ENCODE data around the gene ADCK2.
"Not testable (repeated sequence)": the region's sequence is repeated elsewhere in the genome, so short reads cannot be mapped to it uniquely, and the experiment has no call there.

The ADCK2 gene

GRCh38 chr7:140672382-140673062, at the start of gene ADCK2:
ADCK2 (plus strand) TSS chr7:140672945; CDS start chr7:140673331, 386 bp downstream.
- DNase-seq: peak in 1 of 2 experiments; percentile 35

GRCh38 chr7:140623980-140624379, 48.8 kb upstream of the ADCK2 start:
- no peak for DNase-seq

GRCh38 chr7:140624392-140625191, 48.2 kb upstream of the ADCK2 start:
- DNase-seq: no peak

DNA sequence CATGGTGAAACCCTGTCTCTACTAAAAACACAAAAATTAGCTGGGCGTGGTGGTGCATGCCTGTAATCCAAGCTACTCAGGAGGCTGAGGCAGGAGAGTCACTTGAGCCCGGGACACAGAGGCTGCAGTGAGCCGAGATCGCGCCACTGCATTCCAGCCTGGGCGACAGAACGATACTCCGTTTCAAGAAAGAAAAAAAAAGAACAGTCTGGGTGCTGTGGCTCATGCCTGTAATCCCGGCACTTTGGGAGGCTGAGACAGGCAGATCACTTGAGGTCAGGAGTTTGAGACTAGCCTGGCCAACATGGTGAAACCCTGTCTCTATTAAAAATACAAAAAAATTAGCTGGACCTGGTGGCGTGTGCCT, 47.6 kb upstream of the ADCK2 start:
- DNase-seq: not testable (repeated sequence)

DNA sequence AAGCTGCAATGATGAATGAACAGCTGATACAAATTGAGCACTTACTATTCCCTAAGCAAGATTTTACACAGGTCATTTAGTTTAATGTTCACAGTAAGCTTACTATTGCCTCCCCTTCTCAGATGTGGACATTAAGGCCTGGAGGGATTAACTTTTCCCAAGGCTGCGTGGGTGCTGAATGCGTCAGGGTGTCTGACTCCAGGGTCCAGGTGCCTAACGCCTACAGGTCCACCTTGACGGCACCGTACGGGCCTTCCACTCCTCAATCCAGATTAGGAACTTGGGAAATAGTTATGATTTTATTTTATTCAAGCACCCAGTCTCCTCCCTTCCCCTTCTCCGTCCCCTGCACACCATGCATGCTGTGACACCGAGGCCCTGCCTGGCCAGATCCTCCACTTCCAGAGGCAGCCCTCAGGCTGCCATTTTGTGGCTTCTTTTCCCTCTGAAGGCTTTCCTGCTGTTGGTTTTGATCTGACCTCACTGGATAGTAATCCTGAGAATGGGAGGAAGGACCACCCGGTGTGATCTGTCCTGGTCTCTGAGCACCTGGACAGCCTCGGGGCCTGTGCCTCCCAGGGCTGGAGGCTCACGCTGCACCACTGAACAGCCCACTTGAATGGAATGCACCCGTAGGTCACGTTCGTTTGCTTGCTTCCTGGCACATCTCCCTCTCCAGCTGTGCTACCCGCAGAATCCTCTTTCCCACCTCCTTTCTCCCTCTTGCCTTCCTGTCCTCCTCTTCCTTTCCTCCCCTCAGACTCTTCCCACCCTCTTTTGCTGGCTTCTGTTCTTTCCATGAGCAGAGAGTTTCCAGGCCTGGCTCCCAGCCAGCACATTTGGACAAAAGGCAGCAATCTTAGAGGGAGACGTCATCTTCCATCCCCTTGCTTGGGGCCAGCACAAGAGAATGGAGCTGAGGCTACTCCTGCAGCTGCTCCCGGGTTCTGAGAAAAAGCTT, 46.6 kb upstream of the ADCK2 start:
- DNase-seq: peak; percentile 77 to 86

DNA sequence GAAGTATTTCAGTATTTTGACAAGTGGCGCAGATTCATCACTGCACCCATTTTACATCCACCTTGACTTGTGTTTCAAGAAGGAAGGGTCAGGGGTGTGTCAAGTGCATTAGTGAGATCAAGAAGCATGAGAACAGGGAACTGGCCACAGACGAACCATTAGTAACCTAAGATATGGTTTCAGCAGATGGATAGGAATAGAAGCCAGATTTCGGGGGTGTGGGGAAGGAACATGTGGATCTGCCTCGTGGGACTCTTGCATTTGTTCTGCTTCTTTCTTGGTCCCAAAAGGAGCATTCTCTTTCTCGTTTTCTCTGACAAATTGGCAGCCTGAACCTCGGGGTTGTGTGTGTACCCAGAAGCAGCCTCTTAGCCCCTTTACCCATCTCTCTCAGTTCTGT, 41.7 kb upstream of the ADCK2 start:
- DNase-seq: no peak

DNA sequence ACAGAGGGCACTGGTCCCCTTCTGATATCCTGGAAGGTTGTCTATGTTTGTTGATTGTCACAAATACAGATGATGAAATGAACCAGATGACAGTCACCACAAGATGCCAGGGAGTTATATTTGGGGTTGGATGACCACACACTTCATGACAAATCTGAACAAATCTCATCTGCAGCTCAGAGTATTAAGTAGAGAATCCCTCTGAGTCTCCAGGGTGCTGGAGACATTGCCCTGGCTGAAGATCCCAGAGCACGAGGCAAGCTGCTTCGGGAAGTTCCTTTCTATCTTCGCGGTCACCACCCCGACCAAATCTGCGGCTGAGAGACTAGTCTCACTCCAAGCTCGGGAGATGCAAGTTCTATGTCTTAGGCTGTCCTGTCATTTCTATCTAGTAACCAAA, 41.1 kb upstream of the ADCK2 start:
- DNase-seq: no peak

DNA sequence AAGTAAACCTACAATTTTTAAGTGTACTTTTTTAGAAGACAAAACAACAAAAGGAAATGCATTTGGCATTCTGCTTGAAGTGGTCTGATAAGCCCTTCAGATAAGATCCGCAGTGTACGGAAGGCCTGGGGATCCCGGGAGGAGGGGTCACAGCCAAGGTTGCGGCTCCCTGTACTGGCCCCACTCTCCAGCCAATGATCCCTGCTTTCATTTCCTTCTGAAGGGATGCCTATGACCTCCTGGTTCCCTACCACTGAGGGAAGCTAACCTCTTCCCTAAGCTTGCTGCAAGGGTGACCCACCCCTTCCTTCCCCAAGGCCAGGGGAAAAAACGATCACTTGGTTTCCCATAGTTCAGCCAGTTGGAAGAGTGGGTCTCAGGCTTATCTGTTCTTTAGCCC, 37.4 kb upstream of the ADCK2 start:
- no peak for DNase-seq

GRCh38 chr7:140635816-140636215, 36.9 kb upstream of the ADCK2 start:
- DNase-seq: no peak

DNA sequence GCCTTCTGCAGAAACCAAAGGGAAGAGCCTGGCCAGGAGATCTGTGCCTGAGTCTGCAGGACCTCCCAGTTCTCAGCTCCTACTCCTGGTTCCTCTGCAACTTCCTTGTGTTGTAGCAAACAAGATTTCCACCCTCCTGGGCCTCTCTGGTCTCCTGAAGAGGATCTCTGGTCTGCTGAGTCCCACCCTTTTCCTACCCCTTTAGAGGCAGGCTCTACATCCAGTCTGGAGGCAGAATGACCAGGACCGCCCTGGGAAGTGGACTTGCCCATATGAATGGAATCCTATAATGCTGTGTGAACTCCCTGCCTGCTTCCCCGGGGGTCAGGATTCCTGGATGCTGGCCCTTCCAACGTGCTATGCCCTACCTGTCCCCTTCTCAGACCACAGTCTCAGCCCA, 35.3 kb upstream of the ADCK2 start:
- DNase-seq: no peak

DNA sequence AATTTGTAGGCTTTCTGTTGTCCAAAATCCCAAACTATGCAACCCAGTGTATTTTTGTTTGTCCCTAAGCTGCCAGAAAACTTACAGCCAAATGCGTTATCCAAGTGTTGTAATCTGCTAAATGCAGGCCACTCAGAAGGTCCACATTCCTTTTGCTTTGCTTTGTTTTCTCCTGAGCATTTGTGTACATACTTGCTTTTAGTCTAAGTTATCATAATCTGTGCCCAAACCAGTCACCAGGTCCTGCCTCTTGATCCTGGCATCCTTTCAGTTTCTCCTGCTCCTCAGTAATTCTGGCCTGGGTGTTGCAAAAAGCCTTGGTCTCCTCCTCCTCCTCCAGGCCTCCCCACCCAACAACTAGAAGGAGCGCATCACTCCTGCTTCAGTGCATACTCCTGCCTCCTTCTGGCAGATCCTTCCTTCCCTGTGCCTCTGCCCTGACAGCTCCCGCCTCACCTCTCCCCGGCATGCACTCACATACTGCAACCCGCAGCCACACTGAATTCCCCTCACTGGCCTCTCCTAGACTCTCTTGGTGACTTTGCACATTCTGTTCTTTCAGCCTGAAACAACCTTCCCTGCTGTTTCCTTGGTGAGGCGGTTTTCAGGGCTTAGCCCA, 34.5 kb upstream of the ADCK2 start:
- DNase-seq: no peak

DNA sequence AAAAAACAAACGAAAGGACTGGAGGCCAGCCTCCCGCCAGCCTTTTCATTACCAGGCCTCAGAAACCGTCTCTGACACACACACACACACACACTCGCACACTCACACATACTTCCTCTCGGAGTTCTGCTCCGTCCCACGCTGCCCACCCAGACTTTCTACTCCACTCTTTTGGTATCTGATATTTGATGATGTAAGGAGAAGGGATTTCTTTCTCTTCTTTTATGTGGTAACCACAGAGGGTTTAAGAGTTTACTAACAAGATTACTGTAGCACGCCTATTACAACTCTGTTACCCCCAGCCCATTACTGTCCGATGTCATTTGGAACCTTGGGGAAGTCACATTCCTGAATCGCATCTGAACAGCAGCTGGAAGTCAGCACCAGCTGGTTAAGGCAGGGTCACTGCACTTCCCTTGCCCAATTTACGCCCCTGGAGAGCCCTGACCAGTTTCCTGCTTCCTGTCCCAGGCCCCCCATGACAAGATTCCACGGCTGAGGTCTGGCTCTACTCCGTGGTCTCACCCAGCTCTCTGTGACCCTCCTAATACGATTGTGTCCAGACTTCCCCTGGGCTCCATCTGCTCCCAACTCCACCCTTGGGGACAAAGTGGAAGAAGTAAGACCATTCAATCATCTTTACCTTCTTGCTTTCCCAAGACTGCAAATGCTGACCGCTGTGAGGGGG, 33.2 kb upstream of the ADCK2 start:
- no peak for DNase-seq

DNA sequence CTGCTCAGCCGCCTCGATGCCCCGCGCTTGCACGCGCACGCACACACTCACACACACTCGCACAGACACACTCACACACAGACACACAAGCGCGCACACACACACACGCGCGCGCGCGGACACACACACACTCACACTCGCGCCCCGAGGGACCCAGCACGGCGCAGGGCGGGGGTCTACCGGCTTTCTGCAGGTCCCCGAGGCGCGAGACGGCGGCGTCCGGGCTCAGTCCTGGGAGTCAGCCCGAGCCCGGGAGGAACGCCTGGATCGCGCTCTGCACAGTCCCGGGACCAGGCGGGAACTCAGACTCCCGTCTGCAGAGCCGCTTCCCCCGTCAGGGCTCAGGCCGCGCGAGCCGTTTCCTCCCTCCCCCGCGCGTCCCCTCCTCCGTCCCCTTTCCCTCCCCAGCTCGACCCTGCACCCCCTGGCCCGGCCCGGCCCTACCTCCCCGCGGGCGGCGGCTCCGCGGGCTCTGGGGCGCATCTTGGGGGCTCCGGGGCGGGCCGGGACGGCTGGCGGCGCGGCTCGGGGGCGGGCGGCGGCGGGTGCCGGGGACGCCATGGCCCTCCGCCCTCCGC, 32.6 kb upstream of the ADCK2 start:
- no peak for DNase-seq

- no peak for DNase-seq
These were observed 31.8 kb upstream of the ADCK2 start, which contains the start of gene DENND2A for GRCh38 chr7:140640727-140641523. DENND2A (minus strand) TSS chr7:140640813; CDS start chr7:140602397, 38,416 bp downstream.

- no peak for DNase-seq
These were observed 31.1 kb upstream of the ADCK2 start for GRCh38 chr7:140641524-140642195.

GRCh38 chr7:140643416-140643815, 29.3 kb upstream of the ADCK2 start:
- DNase-seq: no peak

DNA sequence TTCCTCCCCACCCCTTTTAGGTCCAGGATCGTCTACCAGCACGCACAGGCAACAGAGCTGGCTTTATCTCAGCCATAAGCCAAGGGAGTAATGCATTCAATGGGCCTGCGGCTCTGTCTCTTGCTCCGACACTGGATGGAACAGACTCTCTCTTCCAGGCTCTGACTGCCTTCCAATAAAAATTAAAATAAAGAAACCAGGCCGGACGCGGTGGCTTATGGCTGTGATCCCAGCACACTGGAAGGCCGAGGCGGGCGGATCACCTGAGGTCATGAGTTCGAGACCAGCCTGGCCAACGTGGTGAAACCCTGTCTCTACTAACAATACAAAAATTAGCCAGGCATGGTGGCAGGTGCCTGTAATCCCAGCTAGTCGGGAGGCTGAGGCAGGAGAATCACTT, 28.0 kb upstream of the ADCK2 start:
- DNase-seq: not testable (repeated sequence)

DNA sequence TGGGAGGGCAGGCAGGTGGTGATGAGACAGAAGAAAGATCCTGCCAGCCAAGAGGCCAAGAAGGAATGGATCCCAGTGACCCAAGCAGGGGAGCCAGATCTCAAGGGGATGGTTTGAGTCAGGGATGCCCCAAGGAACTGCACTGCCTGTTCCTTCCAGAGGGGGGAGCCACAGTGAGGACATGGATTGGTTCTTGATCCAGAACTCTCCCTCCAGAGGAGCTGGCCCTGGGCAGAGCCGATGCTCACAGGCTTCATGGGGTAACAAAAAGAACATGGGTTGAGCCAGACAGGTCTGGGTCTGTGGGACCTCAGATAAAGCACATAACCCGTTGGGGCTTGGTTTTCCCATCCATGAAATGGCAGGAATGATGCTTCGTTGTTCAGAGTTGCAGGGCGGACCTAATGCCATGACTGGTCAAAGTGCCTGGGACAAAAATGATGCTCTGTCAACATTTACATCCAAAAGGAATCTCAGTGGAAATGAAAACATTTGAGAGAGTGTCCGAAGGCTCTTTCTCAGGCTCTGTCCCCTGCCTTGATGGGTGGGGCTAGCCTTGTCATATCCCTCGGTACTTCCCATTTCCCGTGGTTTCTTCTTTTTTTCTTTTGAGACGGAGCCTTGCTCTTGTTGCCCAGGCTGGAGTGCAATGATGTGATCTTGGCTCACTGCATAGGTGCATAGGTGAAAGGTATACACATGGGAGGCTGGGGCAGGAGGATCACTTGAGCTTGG, 27.4 kb upstream of the ADCK2 start:
- no peak for DNase-seq

- peak in 1 of 2 experiments; percentile 33 for DNase-seq
These were observed 25.7 kb upstream of the ADCK2 start for GRCh38 chr7:140646931-140647647.

Measured in SW 1271 (cell line).